ENCODE measurements around the gene CASP4. TPM values are rescaled to one million over a fixed set of nuclear protein-coding genes. Genes with fewer than 3 reads are reported as not detected.

The CASP4 gene
- total and polyA plus RNA-seq, 7 experiments from 2014 or later = 59.5 to 94.7 (median 76.8) TPM

- Mint-ChIP-seq H3K9me3 (peaks cover 0 to 3% (median 0%) of the 10 kb centered on the region in 11 donors), H3K27me3 (peaks cover 0 to 2% (median 0%) of the 10 kb centered on the region in 5 donors), H3K27ac (peak overlapping the region in 1 of 9 donors; percentile 67), H3K4me3 (no peak overlapping the region), H3K4me1 (peaks cover 5 to 17% (median 14%) of the 10 kb centered on the region in 7 donors), H3K36me3 (peaks cover 0 to 3% (median 0%) of the 10 kb centered on the region in 5 donors)
- Histone ChIP-seq H3K27me3 (ENCODE audit: control insufficient read depth in 2 of 2, insufficient read depth in 2 of 2, low read length in 2 of 2) (no peaks in the 10 kb centered on the region), H3K36me3 (ENCODE audit: control insufficient read depth in 2 of 3, insufficient read depth in 3 of 3, low read length in 3 of 3) (no peaks in the 10 kb centered on the region), H3K4me1 (ENCODE audit: control insufficient read depth in 2 of 2, insufficient read depth in 2 of 2, low read length in 2 of 2) (peaks cover 3 to 15% of the 10 kb centered on the region in 2 donors), H3K4me3 (ENCODE audit: low read length) (no peak overlapping the region), H3K9me3 (ENCODE audit: control insufficient read depth in 2 of 3, low read length in 3 of 3) (no peaks in the 10 kb centered on the region), H3K27ac (ENCODE audit: low read depth, low read length) (no peak overlapping the region)
- intact Hi-C loops (cut with micrococcal nuclease) = no loop called here
- DNase-seq (no peak), ATAC-seq (no peak)
- POLR2A ChIA-PET = no interaction called here
- CTCF ChIA-PET = no interaction called here
Measured at GRCh38 chr11:104895634-104896033, 72.7 kb downstream of the CASP4 start.

DNA sequence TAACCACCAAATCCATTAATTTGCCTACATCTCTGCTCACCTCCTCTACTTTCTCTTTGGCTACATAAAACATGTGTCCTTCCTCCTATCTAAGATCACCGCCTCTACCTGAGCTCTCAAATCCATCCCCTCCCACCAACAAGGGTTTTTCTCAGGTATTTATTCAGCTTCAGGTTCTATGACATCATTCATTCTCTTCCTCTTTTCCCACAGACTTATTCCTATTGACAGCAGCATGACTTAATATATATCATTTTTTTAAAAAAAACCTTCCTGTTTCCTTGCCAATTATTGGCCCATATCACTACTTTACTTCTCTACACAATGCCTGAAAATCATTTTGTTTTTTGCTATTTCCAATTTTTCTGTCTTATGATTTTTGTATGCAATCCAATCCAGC lies 74.5 kb downstream of the CASP4 start:
- peaks cover 0 to 2% (median 0%) of the 10 kb centered on the region in 5 donors for H3K27me3 Mint-ChIP-seq
- peaks cover 0 to 3% (median 0%) of the 10 kb centered on the region in 11 donors for H3K9me3 Mint-ChIP-seq
- no peak for DNase-seq
- H3K36me3 Mint-ChIP-seq = peaks cover 0 to 4% (median 0%) of the 10 kb centered on the region in 5 donors
- intact Hi-C loops (cut with micrococcal nuclease) = no loop called here
- H3K4me3 ChIP-seq (ENCODE audit: low read length) = no peak overlapping the region
- H3K36me3 ChIP-seq (ENCODE audit: control insufficient read depth in 2 of 3, insufficient read depth in 3 of 3, low read length in 3 of 3) = no peaks in the 10 kb centered on the region
- no peak overlapping the region for H3K27ac ChIP-seq (ENCODE audit: low read depth, low read length)
- ChIA-PET CTCF (no interaction called here), POLR2A (no interaction called here)
- peaks cover 4 to 14% (median 13%) of the 10 kb centered on the region in 7 donors for H3K4me1 Mint-ChIP-seq
- H3K9me3 ChIP-seq (ENCODE audit: control insufficient read depth in 2 of 3, low read length in 3 of 3) = no peaks in the 10 kb centered on the region
- no peak overlapping the region for H3K4me3 Mint-ChIP-seq
- ATAC-seq = no peak
- H3K27me3 ChIP-seq (ENCODE audit: control insufficient read depth in 2 of 2, insufficient read depth in 2 of 2, low read length in 2 of 2) = no peaks in the 10 kb centered on the region
- H3K4me1 ChIP-seq (ENCODE audit: control insufficient read depth in 2 of 2, insufficient read depth in 2 of 2, low read length in 2 of 2) = peaks cover 3 to 8% of the 10 kb centered on the region in 2 donors
- H3K27ac Mint-ChIP-seq = no peak overlapping the region

Other genes starting within 250 kb of the CASP4 start
- not detected for gene CASP12, start 70.1 kb downstream of the CASP4 start, total RNA-seq
- gene CASP12, start 70.1 kb downstream of the CASP4 start, polyA plus RNA-seq = not detected
- 1 to 10 TPM in 1 of 5 experiments, under 1 TPM in 1, not detected in 3; 0.45 to 2.9 TPM for gene CASP5, start 54.6 kb upstream of the CASP4 start, total RNA-seq
- gene CASP5, start 54.6 kb upstream of the CASP4 start, polyA plus RNA-seq = not detected
- gene CASP1, start 66.6 kb upstream of the CASP4 start, total RNA-seq = 100 to 1,000 TPM in 1 of 5 experiments, 10 to 100 TPM in 4; 29.5 to 141 (median 51.8) TPM
- 10 to 100 TPM; 70.1 to 70.3 TPM for gene CASP1, start 66.6 kb upstream of the CASP4 start, polyA plus RNA-seq
- gene CARD16, start 76.8 kb upstream of the CASP4 start, total RNA-seq = 100 to 1,000 TPM in 1 of 5 experiments, 10 to 100 TPM in 4; 37.1 to 103 (median 42.4) TPM
- gene CARD16, start 76.8 kb upstream of the CASP4 start, polyA plus RNA-seq = 100 to 1,000 TPM; 168 to 184 TPM
- gene CARD18, start 171.2 kb upstream of the CASP4 start, total RNA-seq = not detected
- gene CARD18, start 171.2 kb upstream of the CASP4 start, polyA plus RNA-seq = not detected